H1 (cell line): ENCODE data around the gene CDC42SE2. TPM values are rescaled to one million over a fixed set of nuclear protein-coding genes. Genes with fewer than 3 reads are reported as not detected.

Experiments
- CBX8 ChIP-seq: fragments of 300-800, 300-1000 bp; sonication (generic); IDR thresholded peaks from 2 replicates; pipeline ENCODE4 v1.7.1; 2016; ENCODE audit warnings: low read depth, low read length, borderline replicate concordance
- CHD2 ChIP-seq: IDR thresholded peaks from 2 replicates; pipeline ENCODE4 v1.6.1; 2012; ENCODE audit warnings: low read length, improper control_type of control experiment
- KDM5A ChIP-seq: fragments of 200-600 bp; IDR thresholded peaks from 2 replicates; pipeline ENCODE4 v1.7.1; 2012; ENCODE audit warnings: mild to moderate bottlenecking, low read length, inconsistent platforms, mixed read lengths
- SRF ChIP-seq: IDR thresholded peaks from 2 replicates; pipeline ENCODE4 v1.6.1; 2011; ENCODE audit warnings: mild to moderate bottlenecking, low read depth, low read length, moderate library complexity
- polyA plus RNA-seq, 7 experiments: library from polyadenylated mRNA; depleted of rRNA in 3 of 7; stranded (reverse) in 5 of 7; unstranded in 2 of 7; fragments of >200 nt in 5 of 7; fragments of 200-250 nt in 2 of 7; gene quantifications; 1 replicate in 5 of 7; 2 replicates in 1 of 7; 4 replicates in 1 of 7; pipeline versions ENCODE4 v1.2.1 to v1.2.3, GENCODE V29; 2011 to 2013; ENCODE audit warnings: missing spikeins in 2 of 7, mixed read lengths in 2 of 7
- total RNA-seq: library from RNA; stranded (reverse); fragmentation: NEBNext Ultra II Directional; extraction: Animal tissue kit (Norgen Biotek cat#: 25700); gene quantifications from 2 replicates; pipeline ENCODE4 v1.2.1, GENCODE V29; 2021
- TF ChIP-seq, protein P1 (sequence below): IDR thresholded peaks from 2 replicates; pipeline ENCODE4 v1.6.1; 2012; ENCODE audit warnings: low read length, inconsistent platforms

Gene CDC42SE2
- total and polyA plus RNA-seq, 2 of the 8 experiments (the other 6 are each of a cell fraction or from before 2014, with no cell fraction given) = 16.7 to 30.8 TPM

DNA sequence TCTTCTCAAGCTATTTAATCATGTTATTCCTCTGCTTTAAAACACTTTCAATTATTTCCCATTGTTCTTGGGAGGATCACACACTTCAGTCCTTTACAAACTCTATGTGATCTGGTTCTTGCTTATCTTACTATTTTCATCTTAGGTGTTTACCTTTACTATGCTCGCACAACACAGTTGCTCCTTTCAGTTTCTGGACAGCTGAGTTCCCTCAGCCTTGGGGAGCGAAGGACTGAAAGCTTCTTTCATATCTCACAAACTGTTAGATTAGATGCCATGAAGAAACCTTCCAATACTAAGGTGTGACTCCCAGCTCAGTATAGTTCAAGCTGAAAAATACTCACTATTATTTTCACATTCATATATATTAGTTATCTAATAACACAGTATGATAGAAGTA is 117.9 kb downstream of the CDC42SE2 start (continued):
- TF ChIP-seq CHD2 (no peak), KDM5A (no peak), SRF (no peak), CBX8 (no peak)
- TF ChIP-seq, protein P1, sequence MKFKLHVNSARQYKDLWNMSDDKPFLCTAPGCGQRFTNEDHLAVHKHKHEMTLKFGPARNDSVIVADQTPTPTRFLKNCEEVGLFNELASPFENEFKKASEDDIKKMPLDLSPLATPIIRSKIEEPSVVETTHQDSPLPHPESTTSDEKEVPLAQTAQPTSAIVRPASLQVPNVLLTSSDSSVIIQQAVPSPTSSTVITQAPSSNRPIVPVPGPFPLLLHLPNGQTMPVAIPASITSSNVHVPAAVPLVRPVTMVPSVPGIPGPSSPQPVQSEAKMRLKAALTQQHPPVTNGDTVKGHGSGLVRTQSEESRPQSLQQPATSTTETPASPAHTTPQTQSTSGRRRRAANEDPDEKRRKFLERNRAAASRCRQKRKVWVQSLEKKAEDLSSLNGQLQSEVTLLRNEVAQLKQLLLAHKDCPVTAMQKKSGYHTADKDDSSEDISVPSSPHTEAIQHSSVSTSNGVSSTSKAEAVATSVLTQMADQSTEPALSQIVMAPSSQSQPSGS = no peak
